Fibroblast of lung (primary cell): ENCODE data around the gene TCERG1L.

ENCODE experiments used
- CTCF ChIP-seq, 2 donors: IDR thresholded peaks in 1 of 2; conservative IDR thresholded peaks in 1 of 2; 1 replicate in 1 of 2; 2 replicates in 1 of 2; pipeline ENCODE4 v1.5.1; 2011 to 2012; ENCODE audit warnings: low read length in 2 of 2, control low read depth in 1 of 2, inconsistent platforms in 1 of 2, low read depth in 1 of 2, mild to moderate bottlenecking in 1 of 2
- EZH2 ChIP-seq: IDR thresholded peaks from 2 replicates; pipeline ENCODE4 v1.5.1; 2012; ENCODE audit warnings: low read length, control low read depth, mild to moderate bottlenecking; ENCODE audit errors: missing control alignments

GRCh38 chr10:131254859-131255252, 56.7 kb downstream of the TCERG1L start:
- TF ChIP-seq CTCF (conservative IDR thresholded peaks at IDR 0.05 in 1 of 2, IDR thresholded peaks at IDR 0.05 in 1 of 2; ENCODE audit: low read depth in 1 of 2, low read length in 2 of 2) (no peak), EZH2 (no peak)
